Central memory CD4-positive, alpha-beta T cell (primary cell): Measurements from ENCODE around the gene PRPSAP2.
"Not testable (repeated sequence)": the region's sequence is repeated elsewhere in the genome, so short reads cannot be mapped to it uniquely, and the experiment has no call there.

Experiments
- DNase-seq: peaks from one replicate; pipeline ENCODE4 v3.0.0; 2022

PRPSAP2 gene

GRCh38 chr17:18889658-18890057 lies 31.7 kb downstream of the PRPSAP2 start:
- no peak for DNase-seq

- no peak for DNase-seq
Measured at GRCh38 chr17:18891541-18891940, 33.6 kb downstream of the PRPSAP2 start.

- no peak for DNase-seq
Measured at GRCh38 chr17:18896146-18896545, 38.2 kb downstream of the PRPSAP2 start.

- no peak for DNase-seq
Measured at GRCh38 chr17:18896947-18897346, 39.0 kb downstream of the PRPSAP2 start.

DNA sequence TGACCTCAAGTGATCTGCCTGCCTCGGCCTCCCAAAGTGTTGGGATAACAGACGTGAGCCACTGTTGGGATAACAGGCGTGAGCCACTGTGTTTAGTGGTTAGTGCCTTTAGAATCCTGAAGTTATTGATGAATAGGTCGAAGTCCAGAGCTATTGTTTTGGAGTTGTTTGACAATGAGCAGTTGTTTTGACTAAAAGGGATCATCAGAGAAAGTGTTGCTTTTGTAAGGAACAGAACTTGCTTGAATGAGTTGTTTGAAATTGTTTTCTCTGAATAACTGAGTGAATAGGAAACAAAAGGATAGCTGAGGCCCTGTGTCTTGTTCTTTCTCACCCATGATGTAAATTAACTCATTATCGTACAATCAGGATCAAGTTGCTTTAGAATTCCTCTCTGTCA lies 46.6 kb downstream of the PRPSAP2 start:
- DNase-seq = no peak

GRCh38 chr17:18905226-18905625 lies 47.3 kb downstream of the PRPSAP2 start:
- DNase-seq = no peak

DNA sequence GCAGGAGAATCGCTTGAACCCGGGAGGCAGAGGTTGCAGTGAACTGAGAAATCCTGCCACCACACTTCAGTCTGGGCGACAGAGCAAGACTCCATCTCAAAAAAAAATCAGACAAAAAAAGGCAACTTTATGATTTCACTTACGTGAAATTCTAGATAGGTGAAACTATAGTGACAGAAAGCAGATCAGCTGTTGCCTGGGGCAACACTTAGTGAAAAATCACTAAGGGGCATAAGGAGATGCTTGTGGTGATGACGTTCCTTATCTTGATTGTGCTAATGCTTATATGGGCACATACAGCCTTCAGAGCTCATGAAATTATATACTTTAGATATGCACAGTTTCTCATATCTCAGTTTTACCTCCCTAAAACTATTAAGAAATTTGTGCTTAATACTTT lies 52.4 kb downstream of the PRPSAP2 start:
- no peak for DNase-seq

DNA sequence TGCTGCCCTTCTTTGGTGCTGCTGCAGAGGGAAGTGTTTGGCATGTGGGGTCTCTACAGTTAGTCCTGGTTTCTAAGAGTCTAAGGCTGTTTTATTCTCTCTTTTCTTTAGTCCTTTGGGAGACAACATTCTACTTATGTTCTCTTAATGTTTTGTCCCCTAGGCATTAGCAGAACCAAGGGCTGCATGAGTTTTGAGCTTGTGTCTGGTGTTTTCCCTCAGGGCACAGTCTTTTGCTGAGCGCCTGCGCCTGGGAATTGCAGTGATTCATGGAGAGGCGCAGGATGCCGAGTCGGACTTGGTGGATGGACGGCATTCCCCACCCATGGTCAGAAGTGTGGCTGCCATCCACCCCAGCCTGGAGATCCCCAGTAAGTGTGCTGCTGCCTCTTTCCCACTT lies 53.0 kb downstream of the PRPSAP2 start:
- no peak for DNase-seq

- no peak for DNase-seq
Measured at GRCh38 chr17:18916816-18917500, 59.0 kb downstream of the PRPSAP2 start.

DNA sequence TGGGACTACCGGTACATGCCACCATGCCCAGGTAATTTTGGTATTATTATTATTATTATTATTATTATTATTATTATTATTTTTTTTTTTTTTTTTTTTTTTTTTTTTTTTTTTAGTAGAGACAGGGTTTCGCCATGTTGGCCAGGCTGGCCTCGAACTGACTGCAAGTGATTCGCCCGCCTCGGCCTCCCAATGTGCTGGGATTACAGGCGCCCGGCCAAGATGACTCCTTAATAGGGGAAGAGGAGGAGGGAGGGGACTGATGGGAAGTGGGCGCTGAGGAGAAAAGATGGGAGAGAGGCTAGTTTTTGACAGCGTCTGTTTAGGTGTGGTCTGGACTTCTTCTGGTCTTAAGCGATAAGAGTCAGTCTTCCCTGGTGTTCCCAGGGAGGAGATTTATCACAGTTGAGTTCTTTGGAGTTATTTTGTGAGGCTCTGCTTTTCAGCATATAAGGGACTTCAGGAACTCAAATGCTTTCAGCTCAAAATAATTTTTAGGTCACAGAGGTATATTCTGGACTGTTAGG lies 59.6 kb downstream of the PRPSAP2 start:
- no peak for DNase-seq

DNA sequence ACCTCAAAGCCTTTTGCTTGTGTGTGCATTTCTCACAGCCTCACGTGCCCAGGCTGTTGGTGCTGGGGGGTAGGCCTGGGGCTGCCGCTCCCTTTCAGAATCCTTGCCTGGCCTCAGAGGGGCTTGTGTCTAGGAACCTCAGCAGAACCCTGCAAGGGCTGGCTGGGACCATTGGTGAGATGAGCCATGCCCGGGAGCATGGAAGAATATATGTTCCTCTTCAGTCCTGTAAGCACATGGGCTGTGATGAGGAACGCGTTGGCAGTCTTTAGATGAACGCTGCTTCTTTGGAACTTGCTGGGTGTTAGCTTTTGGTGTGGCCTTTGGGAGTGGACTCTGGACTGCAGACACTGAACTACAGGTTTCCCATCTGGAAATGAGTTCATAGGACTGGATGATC lies 62.0 kb downstream of the PRPSAP2 start:
- DNase-seq = no peak

- no peak for DNase-seq
Measured at GRCh38 chr17:18920911-18921441, 63.0 kb downstream of the PRPSAP2 start.

DNA sequence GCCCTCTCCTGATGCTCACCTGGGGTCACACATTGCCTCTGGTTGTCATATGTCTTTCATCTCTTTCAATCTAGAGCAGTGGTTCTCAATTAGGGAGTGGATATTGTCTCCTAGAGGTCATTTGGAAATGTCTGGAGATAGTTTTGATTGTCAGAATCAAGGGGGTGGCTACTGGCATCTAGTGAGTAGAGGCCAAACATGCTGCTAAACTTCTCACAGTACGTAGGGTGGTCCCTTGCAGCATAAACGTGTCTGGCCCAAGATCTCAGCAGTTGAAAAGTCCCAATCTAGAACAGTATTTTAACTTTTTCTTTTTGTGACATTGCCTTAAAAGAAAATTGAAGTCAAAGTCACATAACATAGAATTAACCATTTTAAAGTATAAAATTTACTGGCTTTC lies 63.6 kb downstream of the PRPSAP2 start:
- DNase-seq = no peak

GRCh38 chr17:18921912-18922451 lies 64.1 kb downstream of the PRPSAP2 start:
- no peak for DNase-seq

DNA sequence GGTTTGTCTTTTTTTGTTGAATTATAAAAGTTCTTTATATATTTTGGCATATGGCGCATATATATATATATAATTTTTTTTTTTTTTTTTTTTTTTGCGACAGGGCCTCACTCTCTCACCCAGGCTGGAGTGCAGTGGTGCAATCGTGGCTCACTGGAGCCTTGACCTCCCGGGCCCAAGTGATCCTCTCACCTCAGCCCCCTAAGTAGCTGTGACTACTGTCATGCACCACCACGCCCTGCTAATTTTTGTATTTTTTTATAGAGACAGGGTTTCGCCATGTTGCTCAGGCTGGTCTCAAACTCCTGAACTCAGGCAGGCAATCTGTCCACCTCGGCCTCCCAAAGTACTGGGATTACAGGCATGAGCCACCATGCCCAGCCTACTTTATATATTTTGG lies 64.7 kb downstream of the PRPSAP2 start:
- DNase-seq = not testable (repeated sequence)

DNA sequence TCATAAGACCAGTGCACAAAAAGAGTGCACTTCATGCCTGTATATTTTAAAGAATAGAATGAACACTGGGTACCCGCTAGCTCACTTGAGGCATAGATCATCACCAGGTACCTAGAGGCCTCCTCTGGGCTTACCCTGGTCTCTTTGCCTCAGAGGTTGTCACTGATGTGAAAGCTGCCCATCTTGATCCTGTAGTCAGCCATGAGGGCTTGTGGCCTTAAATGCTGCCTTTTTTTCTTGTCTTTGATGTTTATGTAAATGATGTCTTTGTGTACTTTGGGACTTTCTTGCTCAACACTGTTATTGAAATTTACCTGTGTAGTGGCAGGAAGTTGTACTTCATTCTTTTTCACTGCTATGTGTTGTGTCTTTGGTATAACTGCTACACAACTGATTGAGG lies 67.3 kb downstream of the PRPSAP2 start:
- no peak for DNase-seq

DNA sequence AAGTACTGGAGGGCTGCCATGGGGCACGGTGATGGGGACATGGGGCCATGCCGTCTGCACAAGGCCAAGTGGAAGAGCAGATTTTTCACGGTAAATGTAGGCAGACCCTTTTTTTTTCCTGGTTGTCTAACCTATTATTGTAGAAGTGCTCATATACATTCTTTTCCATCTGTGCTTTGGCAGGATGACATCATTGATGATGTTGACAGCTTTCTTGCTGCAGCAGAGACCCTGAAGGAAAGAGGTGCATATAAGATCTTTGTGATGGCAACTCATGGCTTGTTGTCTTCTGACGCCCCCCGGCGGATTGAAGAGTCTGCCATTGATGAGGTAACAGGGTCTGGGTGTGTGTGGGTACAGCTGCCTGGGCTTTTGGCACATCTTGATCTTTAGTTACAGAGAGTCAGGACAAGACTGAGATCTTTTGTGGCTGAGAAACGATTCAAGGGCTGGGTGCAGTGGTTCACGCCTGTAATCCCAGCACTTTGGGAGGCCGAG lies 70.7 kb downstream of the PRPSAP2 start:
- DNase-seq = no peak

- DNase-seq = peak; percentile 16
Measured at GRCh38 chr17:18932360-18933055, 74.6 kb downstream of the PRPSAP2 start.

- no peak for DNase-seq
Measured at GRCh38 chr17:18933102-18934058, 75.4 kb downstream of the PRPSAP2 start.

DNA sequence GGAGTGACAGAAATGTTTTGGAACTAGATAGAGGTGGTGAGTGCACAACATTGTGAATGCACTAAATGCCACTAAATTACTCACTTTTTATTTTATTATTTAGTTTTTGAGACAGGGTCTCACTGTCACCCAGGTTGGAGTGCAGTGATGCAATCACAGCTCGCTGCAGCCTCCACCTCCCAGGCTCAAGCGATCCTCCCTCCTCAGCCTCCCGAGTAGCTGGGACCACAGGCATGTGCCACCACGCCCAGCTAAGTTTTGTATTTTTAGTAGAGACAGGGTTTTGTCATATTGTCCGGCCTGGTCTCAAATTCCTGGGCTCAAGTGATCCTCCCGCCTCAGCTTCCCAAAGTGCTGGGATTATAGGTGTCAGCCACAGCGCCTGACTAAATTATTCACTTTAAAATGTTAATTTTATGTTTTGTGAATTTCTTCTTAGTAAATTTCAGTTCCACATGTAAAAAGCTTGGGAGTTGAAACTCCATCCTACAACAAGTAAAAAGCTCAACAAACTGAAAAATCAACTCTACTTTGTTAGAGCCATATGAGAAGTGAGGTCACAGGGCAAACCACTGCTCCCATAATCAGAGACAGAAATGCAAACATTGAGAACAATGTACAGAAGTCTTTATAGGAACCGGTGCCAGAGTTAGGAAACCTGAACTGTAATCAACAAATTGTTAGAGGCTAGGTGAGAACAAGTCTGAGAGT lies 80.2 kb downstream of the PRPSAP2 start:
- DNase-seq = no peak

DNA sequence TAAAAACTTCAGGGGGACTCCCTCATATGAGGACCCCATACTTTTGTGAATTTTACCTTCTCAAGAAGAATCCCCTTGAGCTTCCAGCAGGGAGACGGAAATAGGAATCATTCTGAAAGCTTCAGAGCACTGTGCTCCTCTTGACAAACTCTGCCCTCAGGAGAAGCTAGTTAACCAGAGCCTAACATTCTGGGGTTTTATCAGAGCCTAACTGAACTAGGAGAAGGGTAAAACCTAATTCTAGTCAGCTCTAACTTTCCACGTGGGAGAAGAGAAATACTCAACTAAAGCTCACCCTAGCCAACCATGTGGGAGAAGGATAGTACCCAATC lies 80.7 kb downstream of the PRPSAP2 start:
- DNase-seq = no peak

GRCh38 chr17:18944646-18945045 lies 86.7 kb downstream of the PRPSAP2 start:
- DNase-seq = no peak
